BLaER1 (cell line): ENCODE measurements around the gene PTPN20.
"Not testable (repeated sequence)": the region's sequence is repeated elsewhere in the genome, so short reads cannot be mapped to it uniquely, and the experiment has no call there.

Source experiments
- H3K27ac ChIP-seq: shearing (Covaris generic); formaldehyde crosslinking; 2 replicates; pipeline ENCODE4 v1.8.1; 2022
- H3K27me3 ChIP-seq: shearing (Covaris generic); formaldehyde crosslinking; 2 replicates; pipeline ENCODE4 v1.8.1; 2022
- H3K36me3 ChIP-seq: shearing (Covaris generic); formaldehyde crosslinking; 2 replicates; pipeline ENCODE4 v1.8.1; 2022
- H3K4me1 ChIP-seq: shearing (Covaris generic); formaldehyde crosslinking; 2 replicates; pipeline ENCODE4 v1.8.1; 2022
- H3K4me2 ChIP-seq: shearing (Covaris generic); formaldehyde crosslinking; 2 replicates; pipeline ENCODE4 v1.8.1; 2022
- H3K4me3 ChIP-seq: shearing (Covaris generic); formaldehyde crosslinking; 2 replicates; pipeline ENCODE4 v1.8.1; 2022
- H3K9ac ChIP-seq: shearing (Covaris generic); formaldehyde crosslinking; 2 replicates; pipeline ENCODE4 v1.8.1; 2022
- H3K9me3 ChIP-seq: shearing (Covaris generic); formaldehyde crosslinking; 2 replicates; pipeline ENCODE4 v1.8.1; 2022
- H4K20me1 ChIP-seq: shearing (Covaris generic); formaldehyde crosslinking; 2 replicates; pipeline ENCODE4 v1.8.1; 2022

Gene PTPN20, protein sequence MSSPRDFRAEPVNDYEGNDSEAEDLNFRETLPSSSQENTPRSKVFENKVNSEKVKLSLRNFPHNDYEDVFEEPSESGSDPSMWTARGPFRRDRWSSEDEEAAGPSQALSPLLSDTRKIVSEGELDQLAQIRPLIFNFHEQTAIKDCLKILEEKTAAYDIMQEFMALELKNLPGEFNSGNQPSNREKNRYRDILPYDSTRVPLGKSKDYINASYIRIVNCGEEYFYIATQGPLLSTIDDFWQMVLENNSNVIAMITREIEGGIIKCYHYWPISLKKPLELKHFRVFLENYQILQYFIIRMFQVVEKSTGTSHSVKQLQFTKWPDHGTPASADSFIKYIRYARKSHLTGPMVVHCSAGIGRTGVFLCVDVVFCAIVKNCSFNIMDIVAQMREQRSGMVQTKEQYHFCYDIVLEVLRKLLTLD

DNA sequence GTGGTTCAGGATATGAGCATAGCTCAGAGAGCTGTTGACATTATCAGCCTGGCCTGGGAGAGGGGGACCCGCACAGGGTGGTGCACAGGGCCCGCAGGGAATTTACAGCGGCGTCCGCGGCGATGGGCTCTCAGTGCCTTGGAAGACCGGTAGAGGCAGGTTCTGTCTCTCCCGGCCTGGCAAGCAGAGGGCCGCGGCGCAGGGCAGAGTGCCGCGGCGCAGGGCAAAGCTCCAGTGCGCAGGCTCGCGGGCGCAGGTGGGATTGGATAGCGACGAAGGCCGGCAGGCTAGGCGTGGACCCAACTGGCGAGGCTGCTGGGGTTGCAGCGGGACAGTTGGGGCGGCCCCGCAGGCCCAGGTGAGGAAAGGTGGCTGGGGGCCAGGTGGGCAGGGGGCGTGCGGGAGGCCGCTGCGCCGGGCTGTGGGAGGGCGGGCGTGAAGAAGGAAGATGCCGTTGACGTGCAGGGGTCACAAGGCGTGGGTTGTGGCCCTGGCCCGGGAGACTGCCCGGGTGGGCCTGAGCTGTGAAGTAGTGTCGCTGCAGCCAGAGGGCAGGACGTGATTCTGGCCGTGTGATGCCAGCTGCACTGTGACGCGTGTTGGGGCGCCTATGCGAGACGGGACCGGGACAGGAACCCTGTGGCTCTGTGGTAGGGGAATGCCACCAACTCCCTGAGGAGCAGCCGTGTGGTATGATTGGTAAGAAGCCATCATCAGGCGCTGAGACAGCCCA, at the start of gene PTPN20:
Gene PTPN20 (plus strand): TSS at position 285 of the 733 bp plus-strand sequence. CDS start 21,072 bp downstream, outside the sequence.
- not testable (repeated sequence) for H3K9ac ChIP-seq, H4K20me1 ChIP-seq, H3K9me3 ChIP-seq, H3K4me2 ChIP-seq, H3K27me3 ChIP-seq, H3K27ac ChIP-seq, H3K4me1 ChIP-seq, H3K4me3 ChIP-seq, H3K36me3 ChIP-seq

DNA sequence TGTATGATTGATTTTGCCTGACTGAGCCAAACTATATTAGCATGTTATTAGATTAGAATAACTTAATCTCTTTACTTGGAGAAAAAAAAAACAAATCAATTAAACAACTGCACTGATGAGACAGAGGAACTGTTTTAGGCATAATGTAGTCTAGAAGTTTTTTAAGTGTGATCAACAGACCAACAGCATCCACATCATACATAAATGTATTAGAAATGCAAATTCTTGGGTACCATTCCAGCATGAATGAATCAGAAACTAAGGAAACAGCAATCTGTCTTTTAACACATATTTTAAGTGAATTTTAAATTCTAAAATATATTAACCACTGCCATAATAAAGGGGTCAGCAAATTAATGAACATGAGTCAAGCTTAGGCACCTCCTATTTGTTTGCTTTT, 41.5 kb upstream of the PTPN20 start:
- H4K20me1 ChIP-seq, H3K27me3 ChIP-seq, H3K9me3 ChIP-seq, H3K4me2 ChIP-seq, H3K36me3 ChIP-seq, H3K4me1 ChIP-seq, H3K9ac ChIP-seq, H3K4me3 ChIP-seq, H3K27ac ChIP-seq: not testable (repeated sequence)

DNA sequence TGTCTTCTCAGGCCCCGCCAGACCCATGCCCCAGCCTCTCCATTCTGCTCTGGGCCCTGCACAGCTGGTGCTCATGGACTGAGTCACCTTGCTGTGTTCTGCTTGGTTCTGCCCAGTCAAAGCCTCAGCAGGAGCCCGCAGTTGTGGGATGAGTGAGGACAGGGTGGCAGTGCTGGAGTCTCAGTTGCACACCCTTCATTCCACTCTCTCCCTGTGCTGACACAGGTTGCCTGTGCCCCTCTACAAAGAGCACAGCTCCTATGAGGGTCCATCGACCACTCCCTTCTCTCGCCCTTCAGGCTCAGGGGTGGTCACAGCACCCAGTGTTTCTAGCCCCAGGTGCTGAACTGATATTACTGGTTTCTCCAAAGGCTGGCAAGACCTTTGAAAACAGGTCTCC, 39.6 kb upstream of the PTPN20 start:
- H3K9ac ChIP-seq, H3K4me2 ChIP-seq, H3K27ac ChIP-seq, H4K20me1 ChIP-seq, H3K27me3 ChIP-seq, H3K9me3 ChIP-seq, H3K4me1 ChIP-seq, H3K4me3 ChIP-seq, H3K36me3 ChIP-seq: not testable (repeated sequence)

DNA sequence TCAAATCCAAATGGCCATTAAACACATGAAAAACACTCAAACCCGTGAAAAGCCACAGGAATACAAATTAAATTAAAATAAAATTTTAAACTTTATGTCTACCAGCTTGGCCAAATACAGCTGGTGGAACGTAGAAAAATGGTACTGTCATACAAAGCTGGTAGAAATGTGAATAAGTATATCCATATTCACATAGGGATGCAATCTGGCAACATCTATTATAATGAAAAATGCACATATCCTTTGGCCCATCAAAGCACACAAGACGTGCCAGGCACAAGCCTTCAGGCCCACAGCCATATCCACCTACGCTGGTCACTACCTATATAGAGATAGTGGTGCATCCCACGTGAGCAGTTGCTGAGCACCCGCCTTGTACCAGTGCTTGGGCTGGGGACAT, 35.9 kb upstream of the PTPN20 start:
- not testable (repeated sequence) for H3K27ac ChIP-seq, H4K20me1 ChIP-seq, H3K4me2 ChIP-seq, H3K36me3 ChIP-seq, H3K4me3 ChIP-seq, H3K4me1 ChIP-seq, H3K27me3 ChIP-seq, H3K9me3 ChIP-seq, H3K9ac ChIP-seq

DNA sequence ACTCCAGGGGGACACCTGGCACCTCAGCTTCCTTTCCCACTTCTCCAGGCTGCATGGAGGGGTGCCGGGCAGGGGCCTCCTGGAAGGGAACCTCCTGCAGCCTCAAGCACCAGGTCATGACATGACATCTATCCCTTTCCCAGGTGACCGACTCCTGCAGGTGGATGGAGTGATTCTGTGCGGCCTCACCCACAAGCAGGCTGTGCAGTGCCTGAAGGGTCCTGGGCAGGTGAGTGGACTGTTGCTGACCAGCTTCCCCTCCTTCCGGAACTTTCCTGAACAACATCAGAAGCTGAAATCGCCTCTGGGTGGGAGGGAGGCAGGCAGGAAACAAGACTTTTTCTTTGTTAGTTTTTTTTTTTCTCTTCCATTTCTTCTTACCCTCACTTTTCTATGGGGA, 34.5 kb upstream of the PTPN20 start:
- H3K27me3 ChIP-seq, H3K4me1 ChIP-seq, H3K36me3 ChIP-seq, H4K20me1 ChIP-seq, H3K4me2 ChIP-seq, H3K4me3 ChIP-seq, H3K27ac ChIP-seq, H3K9ac ChIP-seq, H3K9me3 ChIP-seq: not testable (repeated sequence)

DNA sequence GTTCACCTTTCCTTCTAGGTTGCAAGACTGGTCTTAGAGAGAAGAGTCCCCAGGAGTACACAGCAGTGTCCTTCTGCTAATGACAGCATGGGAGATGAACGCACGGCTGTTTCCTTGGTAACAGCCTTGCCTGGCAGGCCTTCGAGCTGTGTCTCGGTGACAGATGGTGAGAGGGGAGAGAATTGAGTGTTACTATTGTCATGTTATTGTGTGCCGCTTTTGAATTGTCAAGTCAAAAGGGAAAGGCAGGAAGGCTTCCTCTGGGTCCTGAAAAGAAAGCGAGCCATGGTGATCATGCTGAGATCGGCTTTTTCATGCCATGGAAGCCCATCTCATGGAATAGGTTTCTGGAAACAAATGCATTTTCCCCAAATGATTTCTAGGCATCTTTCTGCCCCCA, 32.5 kb upstream of the PTPN20 start:
- not testable (repeated sequence) for H3K9me3 ChIP-seq, H3K4me1 ChIP-seq, H3K27ac ChIP-seq, H3K9ac ChIP-seq, H3K4me2 ChIP-seq, H4K20me1 ChIP-seq, H3K4me3 ChIP-seq, H3K36me3 ChIP-seq, H3K27me3 ChIP-seq

DNA sequence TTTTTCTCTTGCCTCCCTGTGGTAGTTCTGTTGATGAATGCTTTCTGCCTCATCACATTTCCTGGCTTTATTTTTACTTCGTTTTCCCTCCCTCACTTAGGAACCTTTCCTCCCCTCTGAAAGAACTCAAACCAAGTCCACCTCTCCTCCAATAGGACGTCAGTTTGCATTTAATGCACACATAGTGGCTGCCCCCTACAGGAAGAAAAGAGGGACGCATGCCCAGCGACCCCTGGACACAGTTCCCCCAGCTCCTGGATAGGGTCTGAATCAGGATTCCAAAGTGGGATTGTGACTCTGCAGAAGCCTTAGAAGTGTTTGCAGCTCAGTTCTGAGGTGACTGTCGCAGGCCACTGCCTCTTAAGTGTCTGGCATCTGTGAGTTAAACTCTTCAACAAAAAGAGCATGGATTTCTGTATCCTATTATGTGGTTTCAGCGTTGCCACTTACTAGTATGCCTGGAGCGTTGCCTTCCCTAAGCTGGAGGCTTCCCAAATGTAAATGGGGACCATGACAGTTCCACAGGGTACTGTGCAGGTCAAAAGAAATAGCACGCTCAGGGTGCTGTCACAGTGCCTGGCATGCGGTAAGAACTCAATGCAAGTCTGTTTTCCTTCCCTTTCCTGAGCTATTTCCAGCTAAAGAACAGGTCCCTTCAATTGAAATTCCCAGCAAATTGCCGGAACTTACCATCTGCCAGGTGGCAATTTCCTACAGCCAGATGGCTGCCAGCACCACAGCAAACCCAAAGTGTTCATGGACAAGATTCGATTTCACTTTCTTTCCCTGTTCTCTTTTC, 20.2 kb upstream of the PTPN20 start:
- not testable (repeated sequence) for H4K20me1 ChIP-seq, H3K27me3 ChIP-seq, H3K36me3 ChIP-seq, H3K9ac ChIP-seq, H3K4me2 ChIP-seq, H3K4me1 ChIP-seq, H3K4me3 ChIP-seq, H3K9me3 ChIP-seq, H3K27ac ChIP-seq

DNA sequence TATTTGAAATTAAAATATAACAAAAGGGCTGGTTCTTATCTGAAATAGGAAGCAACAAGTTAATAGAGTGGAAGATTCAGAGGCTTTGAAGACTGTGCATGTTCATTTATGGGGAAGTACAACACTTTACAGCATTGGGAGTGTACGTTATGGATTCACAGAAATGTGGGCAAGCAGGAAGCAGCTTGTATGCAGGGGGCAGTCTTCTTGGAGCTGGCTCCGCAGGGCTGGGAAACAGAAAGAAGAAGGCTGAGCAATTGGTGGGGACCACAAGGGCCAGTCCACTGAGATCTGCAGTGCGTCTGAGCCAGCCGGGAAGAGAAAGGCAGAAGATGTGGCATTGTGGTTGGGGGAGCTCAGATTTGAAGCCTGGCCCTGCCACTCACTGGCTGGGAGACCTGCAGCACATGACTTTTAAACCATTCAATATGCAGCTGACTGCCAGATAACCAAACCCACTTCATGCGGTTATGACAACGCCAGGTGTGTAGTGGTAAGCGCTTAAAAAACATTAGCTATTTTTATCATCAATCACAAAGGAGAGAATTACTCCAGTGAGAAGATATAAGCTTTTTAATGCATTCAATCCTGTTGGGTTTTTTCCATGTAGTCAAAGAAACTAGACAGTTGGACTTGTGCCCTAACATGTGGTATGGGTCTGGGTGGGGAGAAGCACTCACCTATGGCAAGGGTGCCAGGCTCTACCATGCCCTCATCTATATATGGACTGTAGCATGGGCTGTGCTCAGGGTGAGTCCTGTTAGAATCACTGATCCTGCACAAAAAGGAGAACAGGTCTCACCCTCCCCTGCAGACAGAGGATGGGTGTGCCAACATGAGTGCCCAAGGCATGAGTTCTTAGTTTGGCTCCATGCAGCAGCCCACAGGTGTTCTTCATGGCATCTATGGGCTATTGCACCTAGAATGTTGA, 14.2 kb upstream of the PTPN20 start:
- H3K4me1 ChIP-seq, H3K9me3 ChIP-seq, H3K27ac ChIP-seq, H3K36me3 ChIP-seq, H3K4me3 ChIP-seq, H3K9ac ChIP-seq, H4K20me1 ChIP-seq, H3K4me2 ChIP-seq, H3K27me3 ChIP-seq: not testable (repeated sequence)

DNA sequence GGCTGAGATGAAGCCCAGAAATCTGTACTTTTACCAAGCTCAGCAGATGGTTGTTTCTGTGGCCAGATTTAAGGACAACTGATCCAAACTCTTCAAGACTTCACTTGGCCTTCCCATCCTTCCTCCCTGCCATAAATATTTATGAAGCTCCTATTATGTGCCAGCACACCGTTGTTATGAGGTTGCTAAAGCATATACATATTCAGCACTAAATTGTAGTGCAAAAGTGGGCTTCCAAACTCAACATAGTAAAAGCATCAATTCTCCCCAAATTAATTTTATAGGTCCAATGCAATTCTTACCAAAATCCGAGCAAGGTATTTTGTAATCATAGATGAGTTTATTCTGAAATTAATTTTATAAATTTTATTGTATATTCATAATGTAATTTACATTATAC, 10.0 kb upstream of the PTPN20 start:
- not testable (repeated sequence) for H3K4me3 ChIP-seq, H3K4me1 ChIP-seq, H3K27ac ChIP-seq, H4K20me1 ChIP-seq, H3K27me3 ChIP-seq, H3K9me3 ChIP-seq, H3K36me3 ChIP-seq, H3K9ac ChIP-seq, H3K4me2 ChIP-seq

DNA sequence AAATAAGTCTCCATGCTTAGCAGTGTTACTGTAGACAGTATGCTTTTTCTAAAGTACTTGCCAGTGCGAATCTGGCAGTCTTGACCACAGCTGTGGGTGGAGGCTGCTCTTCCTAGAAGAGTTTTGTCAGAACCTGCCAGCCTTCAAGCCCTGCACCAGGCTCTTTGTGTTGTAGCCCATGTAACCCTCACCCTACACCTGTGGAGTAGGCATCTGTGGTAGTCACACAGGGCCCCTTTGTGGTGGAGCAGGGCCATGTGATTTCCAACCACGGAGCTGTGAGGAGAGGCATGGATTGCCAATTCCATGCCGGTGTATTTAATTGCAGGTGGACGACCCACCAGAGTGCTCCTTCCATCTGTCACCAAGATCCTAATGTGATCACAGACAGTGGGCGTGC, 7.4 kb upstream of the PTPN20 start:
- not testable (repeated sequence) for H3K4me1 ChIP-seq, H3K4me3 ChIP-seq, H3K4me2 ChIP-seq, H3K27me3 ChIP-seq, H3K36me3 ChIP-seq, H4K20me1 ChIP-seq, H3K9me3 ChIP-seq, H3K27ac ChIP-seq, H3K9ac ChIP-seq

DNA sequence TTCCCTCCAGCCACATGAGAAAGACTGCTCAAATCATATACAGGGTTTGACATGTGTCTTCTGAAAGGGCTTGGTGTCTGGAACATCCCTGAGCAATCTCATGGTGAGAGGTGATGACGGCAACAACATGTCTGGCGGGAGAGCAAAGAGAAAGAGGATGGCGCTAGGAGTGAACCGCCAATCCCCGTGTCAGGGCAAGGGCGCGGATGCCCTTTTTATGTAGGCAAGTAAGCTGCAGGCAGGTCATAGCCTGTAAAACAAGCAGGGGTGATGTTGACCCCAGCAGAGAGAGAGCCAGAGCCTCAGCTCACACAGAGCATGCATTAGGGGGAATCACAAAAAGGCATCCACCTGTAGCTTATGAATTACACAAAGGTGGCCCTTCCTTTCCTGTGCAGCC, 4.9 kb upstream of the PTPN20 start:
- H4K20me1 ChIP-seq, H3K4me2 ChIP-seq, H3K27ac ChIP-seq, H3K36me3 ChIP-seq, H3K9me3 ChIP-seq, H3K4me1 ChIP-seq, H3K27me3 ChIP-seq, H3K4me3 ChIP-seq, H3K9ac ChIP-seq: not testable (repeated sequence)

DNA sequence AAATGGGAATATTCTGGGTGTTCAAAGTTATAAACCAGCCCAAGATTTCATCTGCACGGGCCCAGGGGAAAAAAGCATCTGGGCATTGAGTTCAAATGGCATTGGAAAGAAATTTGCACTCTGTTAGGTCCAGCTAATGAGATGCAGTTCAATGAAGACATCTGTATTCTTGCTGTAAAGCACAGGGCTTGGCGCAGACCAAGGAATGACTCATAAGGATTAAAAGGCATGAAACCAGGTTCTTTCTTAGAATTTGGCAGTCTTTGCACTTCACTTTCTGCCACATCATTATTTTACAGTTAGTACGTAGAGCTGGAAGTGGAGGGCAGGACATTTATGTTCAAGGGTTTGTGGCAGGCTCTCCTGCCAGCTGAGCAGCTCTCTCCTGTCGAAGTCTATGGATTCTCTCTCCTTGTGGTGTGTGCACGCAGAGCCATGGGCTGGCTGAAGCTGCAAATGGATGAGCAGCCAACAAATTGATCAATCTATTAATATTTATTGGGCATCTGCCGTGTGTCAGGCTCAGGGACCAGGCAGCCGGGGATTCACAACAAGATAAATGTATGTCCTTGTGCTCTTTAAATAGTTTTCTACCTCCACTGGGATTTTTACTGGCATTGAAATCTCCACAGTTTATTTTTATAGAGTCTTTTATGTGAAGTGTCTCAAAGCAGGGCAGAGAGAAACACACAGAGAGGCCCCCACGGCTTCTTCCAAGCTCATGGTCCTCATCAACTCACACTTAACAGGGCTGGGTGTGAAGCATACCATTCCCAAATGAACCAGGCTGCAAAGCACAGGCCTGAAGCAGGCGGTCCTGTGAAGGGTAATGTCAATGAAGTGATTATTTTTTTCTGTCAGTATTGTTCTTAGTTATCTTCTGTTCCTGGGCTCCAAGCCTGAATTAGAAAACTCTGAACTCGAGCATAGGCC, 3.8 kb upstream of the PTPN20 start:
- H4K20me1 ChIP-seq, H3K36me3 ChIP-seq, H3K9ac ChIP-seq, H3K4me1 ChIP-seq, H3K27me3 ChIP-seq, H3K4me2 ChIP-seq, H3K9me3 ChIP-seq, H3K4me3 ChIP-seq, H3K27ac ChIP-seq: not testable (repeated sequence)

DNA sequence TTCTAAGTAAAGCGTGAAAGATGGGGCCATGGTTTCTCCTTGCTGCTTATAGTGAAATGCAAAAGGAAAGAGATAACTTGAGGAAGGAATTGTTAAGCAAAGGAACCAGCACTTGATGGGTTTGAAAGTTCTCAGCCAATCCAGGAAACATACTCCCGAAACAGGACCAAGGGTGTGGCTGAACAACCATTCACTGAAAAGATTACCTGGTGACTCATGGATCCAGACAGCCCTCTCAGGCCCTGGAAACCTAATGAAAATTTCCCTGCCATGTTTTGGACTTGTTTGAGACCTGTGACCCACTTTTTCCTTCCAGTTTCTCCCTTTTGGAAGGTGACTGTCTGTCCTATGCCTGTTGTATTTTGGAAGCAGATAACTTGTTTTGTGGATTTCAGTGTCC, 11.3 kb downstream of the PTPN20 start:
- H3K36me3 ChIP-seq, H3K9ac ChIP-seq, H3K4me2 ChIP-seq, H3K27me3 ChIP-seq, H3K4me3 ChIP-seq, H3K27ac ChIP-seq, H4K20me1 ChIP-seq, H3K4me1 ChIP-seq, H3K9me3 ChIP-seq: not testable (repeated sequence)
